ENCODE data around the gene MTHFD2L.

DNA sequence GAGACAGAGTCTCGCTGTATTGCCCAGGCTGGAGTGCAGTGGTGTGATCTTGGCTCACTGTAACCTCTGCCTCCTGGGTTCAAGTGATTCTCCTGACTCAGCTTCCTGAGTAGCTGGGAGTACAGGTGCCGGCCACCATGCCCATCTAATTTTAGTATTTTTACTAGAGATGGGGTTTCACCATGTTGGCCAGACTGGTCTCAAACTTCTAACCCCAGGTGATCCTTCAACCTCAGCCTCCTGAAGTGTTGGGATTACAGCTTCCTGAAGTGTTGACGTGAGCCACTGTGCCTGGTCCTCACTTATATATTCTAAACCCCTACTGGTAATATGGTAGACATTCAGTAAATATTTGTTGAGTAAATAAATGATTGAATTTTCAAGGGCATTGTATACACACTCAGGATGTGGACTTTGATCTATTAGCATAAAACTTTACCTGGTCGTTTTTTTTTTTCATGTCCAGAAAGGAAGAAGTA, 33.0 kb downstream of the MTHFD2L start:
- TF ChIP-seq, protein P1, sequence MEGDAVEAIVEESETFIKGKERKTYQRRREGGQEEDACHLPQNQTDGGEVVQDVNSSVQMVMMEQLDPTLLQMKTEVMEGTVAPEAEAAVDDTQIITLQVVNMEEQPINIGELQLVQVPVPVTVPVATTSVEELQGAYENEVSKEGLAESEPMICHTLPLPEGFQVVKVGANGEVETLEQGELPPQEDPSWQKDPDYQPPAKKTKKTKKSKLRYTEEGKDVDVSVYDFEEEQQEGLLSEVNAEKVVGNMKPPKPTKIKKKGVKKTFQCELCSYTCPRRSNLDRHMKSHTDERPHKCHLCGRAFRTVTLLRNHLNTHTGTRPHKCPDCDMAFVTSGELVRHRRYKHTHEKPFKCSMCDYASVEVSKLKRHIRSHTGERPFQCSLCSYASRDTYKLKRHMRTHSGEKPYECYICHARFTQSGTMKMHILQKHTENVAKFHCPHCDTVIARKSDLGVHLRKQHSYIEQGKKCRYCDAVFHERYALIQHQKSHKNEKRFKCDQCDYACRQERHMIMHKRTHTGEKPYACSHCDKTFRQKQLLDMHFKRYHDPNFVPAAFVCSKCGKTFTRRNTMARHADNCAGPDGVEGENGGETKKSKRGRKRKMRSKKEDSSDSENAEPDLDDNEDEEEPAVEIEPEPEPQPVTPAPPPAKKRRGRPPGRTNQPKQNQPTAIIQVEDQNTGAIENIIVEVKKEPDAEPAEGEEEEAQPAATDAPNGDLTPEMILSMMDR (IDR thresholded peaks at IDR 0.05 in 8 of 11, conservative IDR thresholded peaks at IDR 0.05 in 3 of 11): no peak
- no peak for TF ChIP-seq POLR2A (IDR thresholded peaks at IDR 0.05)
- TF ChIP-seq POLR2AphosphoS5 (IDR thresholded peaks at IDR 0.05): no peak

Data from spleen (tissue), 7 donors.